NOMO-1 treated with DMSO at 0.1 percent for 48 hours (cell line): Measurements from ENCODE around the gene HLA-E.
A peak's percentile ranks its signal among the peaks of the same experiment; 100 is the strongest.
"Not testable (repeated sequence)": the region's sequence is repeated elsewhere in the genome, so short reads cannot be mapped to it uniquely, and the experiment has no call there.

ENCODE experiments used
- DNase-seq: peaks from one replicate; lab custom pipeline; 2025; ENCODE audit not compliant: unreplicated experiment; lab: John Stamatoyannopoulos, UW

HLA-E gene

DNA sequence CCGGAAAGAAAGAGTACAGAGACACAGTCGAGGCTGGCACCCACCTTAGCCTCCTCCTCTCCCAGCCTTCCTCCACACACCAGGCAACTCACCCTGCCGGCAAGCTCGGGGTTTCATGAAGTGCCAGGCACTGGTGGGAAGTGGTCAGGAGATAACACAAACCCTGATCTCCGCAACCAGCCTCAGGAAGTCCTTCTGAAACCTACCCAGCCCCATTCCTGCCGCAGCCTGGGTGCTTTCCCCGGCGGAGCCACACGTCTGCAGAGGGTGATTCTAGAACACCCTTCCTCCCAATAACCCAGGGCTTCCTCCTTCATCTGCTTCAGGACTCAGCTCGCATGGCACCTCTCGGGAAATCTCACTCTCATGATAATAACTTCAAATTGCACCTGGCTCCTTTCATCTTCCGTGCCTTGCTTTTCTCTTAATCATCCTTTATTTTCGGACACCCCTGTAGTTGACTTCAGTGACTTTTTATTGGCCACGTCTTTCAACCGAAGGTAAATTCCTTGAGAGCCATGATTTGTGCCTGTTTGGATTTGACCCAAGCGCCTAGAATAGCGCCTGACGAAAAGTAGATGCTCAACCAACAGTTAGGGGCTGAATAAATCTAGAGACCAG lies 8.7 kb upstream of the HLA-E start:
- DNase-seq, result no peak

DNA sequence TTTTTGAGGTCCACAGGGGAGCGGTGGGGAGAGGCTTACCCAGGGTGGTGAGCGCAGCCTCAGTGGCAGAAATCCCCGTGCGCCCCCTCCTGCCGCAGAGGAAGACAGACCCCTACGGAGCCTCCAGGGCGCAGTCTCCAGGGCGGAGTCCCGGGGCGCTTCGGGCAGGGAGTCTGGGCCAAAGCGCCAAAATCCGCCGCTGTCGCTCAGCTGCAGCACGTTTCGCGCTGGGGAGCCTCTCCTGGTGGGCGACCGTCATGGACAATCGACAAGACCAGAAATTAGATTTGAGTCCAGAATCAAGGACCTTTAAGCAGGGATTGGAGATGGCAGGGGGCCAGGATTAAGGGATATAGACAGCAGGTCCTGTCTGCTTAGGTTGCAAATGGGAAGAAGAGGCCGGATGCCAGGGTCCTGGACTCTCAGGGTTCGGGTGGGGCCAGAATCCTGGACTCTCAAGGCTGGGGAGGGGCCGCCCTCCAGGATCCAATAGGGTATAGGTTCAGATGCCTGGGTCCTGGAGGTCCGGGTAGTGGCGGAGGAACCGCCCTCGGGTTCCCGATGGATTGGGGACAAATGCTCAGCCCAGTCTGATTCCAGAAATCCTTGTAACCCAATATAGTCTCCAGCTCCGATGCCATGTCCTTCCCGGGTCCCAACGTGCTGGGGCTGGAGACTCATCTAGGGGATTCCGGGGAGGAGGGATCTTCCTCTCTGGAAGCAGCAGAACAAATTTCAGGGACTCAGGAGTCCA lies 7.9 kb upstream of the HLA-E start:
- DNase-seq, result no peak

DNA sequence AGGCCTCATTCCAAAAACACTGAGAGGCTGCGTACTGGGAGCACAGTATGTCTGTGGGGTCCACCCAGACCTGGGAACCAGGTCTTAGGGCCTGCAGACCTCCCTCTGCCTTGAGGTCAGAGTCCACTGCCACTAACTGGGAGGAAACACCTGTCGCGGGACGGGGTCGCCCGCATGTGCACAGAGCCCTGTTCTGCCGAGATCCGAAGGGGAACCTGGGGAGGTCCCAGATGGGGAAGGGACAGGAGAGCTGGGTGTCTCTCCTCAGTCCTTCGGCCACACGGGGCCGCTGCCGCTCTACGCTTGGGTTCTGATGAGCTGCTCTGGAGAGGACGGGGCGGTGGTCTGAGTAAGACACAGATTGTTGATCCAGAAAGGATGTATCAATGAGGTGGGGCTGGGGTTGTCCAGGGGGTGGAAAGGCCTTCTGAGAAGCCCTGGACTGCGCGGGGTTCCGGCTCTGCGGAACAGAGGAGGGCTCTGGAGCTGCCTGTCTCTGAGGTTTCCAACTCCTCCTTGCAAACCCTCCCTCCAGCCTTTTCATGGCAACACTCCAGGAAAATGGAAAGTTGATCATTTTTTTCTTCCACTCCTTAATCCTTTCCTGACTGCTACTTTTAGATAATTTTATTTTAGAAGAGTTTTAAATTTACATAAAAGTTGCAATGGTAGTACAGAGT lies 7.2 kb upstream of the HLA-E start:
- peak; percentile 76 for DNase-seq

DNA sequence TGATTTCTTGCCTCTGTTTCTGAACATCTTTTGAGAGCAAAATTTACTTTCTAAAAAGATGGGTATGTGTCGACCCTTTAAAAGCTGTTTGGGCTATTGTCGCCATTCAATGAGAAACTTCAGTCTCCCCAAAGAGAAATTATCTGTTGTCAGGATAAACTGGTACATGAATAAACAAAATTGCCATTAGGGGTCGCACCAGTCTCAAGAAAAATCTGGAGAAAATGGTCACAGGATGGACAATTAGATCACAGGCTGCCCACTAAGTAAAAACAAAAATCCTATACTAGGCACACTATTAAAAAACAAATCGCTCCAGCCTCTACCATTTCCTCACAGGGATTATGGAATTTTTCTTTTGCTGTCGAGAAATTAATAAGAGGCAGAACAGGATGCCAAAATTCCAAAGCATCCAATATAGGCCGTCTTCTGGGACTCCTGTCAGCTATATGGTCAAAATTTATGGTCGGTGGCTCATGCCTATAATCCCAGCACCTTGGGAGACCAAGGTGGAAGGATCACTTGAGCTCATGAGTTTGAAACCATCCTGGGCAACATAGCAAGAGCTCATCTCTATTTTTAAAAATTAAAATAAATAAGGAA lies 5.5 kb upstream of the HLA-E start:
- peak; percentile 57 for DNase-seq

DNA sequence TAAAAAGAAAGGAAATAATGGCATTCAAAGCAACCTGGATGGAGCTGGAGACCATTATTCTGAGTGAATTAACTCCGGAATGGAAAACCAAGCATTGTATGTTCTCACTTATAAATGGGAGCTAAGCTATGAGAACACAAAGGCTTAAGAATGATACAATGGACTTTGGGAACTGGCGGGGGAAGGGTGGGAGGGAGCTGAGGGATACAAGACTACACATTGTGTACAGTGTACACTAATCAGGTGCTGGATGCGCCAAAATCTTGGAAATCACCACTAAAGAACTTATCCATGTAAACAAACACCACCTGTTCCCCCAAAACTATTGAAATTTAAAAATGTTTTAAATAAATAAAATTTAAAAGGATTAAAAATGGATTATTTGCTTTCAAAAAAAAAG lies 4.1 kb upstream of the HLA-E start:
- DNase-seq, result no peak

DNA sequence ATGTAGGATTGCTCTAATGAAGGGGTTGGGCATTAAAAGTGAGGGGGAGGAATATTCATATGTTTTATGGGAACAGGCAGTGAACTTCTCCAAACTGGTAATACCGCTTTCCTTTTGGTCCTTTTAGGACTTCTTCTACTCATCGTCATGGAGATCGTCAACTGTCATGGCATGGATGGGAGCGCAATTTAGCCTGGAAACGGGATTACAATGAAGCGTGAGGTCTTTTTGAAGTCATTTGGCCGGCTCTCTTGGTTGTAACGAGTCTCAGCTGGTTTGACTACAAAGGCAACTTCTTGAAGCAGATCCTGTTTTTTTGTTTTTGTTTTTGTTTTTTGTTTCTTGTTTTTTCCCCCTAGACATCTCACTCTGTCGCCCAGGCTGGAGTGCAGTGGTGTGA lies 1.4 kb upstream of the HLA-E start:
- no peak for DNase-seq

DNA sequence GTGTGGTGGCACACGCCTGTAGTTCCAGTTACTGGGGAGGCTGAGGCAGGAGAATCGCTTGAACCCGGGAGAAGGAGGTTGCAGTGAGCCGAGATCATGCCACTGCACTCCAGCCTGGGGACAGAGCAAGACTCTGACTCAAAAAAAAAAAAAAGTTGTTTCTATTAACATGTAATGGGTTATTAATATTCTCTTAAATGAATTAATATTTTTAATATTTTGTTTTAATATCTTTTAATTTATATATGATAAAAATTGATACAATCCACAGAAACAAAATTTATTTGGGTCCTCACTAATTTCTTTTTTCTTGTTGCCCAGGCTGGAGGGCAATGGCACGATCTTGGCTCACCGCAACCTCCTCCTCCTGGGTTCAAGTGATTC lies 620 bp upstream of the HLA-E start:
- DNase-seq, result not testable (repeated sequence)

DNA sequence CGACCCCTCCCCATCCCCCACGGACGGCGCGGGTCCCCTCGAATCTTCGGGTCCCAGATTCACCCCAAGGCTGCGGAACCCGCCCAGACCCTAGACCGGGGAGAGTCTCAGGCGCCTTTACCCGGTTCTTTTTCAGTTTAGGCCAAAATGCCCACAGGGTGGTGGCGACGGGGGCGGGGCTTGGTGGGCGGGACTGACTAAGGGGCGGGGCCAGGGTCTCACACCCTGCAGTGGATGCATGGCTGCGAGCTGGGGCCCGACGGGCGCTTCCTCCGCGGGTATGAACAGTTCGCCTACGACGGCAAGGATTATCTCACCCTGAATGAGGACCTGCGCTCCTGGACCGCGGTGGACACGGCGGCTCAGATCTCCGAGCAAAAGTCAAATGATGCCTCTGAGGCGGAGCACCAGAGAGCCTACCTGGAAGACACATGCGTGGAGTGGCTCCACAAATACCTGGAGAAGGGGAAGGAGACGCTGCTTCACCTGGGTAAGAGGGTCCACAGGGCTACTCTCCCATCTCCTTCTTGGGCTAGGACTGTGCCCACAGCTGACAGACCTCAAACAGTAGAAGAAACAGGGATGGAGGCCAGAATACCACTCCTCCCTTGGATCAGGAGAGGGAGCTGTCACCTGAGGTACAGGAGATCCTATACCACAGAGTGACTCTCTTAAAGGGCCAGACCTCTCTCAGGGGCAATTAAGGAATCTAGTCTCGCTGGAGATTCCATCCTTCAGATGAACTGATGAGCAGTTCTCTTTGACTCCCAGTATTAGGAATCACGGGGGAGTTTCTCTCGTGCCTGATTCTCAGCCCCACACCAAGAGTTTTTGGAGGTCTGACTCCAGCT lies 942 bp downstream of the HLA-E start:
- peak; percentile 36 for DNase-seq

DNA sequence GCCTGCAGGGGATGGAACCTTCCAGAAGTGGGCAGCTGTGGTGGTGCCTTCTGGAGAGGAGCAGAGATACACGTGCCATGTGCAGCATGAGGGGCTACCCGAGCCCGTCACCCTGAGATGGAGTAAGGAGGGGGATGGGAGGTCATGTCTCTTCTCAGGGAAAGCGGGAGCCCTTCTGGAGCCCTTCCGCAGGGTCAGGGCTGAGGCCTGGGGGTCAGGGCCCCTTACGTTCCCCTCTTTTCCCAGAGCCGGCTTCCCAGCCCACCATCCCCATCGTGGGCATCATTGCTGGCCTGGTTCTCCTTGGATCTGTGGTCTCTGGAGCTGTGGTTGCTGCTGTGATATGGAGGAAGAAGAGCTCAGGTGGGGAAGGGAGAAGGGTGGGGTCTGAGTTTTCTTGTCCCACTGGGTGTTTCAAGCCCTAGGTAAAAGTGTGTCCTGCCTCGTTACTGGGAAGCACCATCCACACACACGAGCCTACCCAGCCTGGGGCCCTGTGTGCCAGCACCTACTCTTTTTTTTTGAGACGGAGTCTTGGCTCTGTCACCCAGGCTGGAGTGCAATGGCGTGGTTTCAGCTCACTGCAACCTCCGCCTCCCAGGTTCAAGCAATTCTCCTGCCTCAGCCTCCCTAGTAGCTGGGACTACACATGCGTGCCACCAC lies 2.1 kb downstream of the HLA-E start:
- not testable (repeated sequence) for DNase-seq

DNA sequence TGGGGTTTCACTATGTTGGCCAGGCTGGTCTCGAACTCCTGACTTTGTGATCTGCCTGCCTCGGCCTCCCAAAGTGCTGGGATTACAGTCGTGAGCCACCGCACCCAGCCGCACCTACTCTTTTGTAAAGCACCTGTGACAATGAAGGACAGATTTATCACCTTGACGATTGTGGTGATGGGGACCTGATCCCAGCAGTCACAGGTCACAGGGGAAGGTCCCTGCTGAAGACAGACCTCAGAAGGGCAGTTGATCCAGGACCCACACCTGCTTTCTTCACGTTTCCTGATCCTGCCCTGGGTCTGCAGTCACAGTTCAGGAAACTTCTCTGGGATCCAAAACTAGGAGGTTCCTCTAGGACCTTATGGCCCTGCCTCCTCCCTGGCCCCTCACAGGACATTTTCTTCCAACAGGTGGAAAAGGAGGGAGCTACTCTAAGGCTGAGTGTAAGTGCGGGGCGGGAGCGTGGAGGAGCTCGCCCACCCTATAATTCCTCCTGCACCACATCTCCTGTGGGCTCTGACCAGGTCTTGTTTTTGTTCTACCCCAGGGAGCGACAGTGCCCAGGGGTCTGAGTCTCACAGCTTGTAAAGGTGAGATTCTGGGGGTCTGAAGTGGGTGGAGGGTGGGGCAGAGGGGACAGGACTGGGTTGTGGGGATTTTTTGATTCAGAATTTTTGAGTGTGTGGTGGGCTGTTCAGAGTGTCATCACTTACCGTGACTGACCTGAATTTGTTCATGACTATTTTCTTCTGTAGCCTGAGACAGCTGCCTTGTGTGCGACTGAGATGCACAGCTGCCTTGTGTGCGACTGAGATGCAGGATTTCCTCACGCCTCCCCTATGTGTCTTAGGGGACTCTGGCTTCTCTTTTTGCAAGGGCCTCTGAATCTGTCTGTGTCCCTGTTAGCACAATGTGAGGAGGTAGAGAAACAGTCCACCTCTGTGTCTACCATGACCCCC lies 3.0 kb downstream of the HLA-E start:
- DNase-seq, result no peak

DNA sequence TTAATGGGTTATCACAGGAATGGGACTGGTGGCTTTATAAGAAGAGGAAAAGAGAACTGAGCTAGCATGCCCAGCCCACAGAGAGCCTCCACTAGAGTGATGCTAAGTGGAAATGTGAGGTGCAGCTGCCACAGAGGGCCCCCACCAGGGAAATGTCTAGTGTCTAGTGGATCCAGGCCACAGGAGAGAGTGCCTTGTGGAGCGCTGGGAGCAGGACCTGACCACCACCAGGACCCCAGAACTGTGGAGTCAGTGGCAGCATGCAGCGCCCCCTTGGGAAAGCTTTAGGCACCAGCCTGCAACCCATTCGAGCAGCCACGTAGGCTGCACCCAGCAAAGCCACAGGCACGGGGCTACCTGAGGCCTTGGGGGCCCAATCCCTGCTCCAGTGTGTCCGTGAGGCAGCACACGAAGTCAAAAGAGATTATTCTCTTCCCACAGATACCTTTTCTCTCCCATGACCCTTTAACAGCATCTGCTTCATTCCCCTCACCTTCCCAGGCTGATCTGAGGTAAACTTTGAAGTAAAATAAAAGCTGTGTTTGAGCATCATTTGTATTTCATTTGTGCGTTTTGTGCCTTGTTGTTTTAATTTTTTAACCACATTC lies 4.4 kb downstream of the HLA-E start:
- no peak for DNase-seq

DNA sequence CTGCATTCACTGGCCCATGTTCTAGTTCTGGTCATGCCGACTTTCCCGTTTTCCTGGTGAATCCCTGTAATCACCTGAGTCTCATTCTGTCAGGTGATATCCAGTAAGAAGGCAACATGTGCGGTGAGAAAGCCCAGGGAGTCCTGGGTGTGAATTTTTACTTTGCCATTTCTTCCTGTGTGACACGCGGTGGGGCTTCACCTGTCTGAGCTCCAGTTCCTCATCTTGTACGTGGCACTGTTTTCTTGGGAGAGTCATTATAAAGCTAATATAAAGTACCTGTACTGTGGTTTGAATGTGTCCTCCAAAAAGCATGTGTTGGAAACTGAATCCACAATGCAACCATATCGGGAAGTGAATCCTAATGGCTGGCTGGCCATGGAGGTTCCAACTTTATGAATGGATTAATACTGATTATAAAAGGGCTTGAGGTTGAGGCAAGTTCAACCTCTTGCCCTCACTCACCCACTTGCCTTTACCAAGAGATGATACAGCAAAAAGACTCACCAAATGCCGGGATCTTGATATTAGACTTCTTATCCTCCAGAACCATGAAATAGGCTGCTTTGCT lies 5.1 kb downstream of the HLA-E start:
- no peak for DNase-seq

DNA sequence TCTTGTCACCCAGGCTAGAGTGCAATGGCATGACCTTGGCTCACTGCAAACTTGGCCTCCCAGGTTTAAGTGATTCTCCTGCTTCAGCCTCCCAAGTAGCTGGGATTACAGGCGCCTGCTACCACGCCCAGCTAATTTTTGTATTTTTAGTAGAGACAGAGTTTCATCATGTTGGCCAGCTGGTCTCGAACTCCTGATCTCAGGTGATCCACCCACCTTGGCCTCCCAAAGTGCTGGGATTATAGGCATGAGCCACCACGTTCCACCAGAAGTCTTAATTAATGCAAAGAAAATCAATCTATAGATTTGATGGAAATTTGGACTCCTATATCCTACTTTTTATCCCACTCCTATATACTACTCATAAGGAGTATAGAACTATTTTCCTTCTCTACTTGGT lies 5.8 kb downstream of the HLA-E start:
- DNase-seq, result not testable (repeated sequence)

DNA sequence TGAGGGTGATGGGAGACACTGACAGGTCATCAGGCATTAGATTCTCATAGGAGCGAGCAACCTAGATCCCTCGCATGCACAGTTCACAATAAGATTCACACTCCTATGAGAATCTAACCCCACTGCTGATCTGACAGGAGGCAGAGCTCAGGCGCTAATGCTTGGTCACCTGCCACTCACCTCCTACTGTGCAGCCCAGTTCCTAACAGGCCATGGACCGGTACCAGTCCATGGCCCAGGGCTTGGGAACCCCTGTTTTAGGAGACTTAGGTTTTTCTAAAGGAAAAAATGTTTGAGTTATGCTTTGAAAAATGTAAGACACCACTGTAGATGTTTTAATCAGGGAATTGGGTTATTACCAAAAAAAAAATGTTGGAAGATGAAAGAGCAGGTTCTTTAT lies 6.7 kb downstream of the HLA-E start:
- DNase-seq, result no peak

DNA sequence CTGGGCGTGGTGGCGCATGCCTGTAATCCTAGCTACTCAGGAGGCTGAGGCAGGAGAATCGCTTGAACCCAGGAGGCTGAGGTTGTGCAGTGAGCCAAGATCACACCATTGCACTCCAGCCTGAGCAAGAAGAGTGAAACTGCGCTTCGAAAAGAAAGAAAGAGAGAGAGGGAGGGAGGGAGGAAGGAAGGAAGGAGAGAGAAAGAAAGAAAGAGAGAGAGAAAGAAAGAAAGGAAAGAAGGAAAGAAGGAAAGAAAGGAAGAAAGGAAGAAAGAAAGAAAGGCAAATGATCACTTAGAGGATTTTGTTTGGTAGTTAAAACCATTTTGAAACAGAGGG lies 7.9 kb downstream of the HLA-E start:
- DNase-seq, result not testable (repeated sequence)

DNA sequence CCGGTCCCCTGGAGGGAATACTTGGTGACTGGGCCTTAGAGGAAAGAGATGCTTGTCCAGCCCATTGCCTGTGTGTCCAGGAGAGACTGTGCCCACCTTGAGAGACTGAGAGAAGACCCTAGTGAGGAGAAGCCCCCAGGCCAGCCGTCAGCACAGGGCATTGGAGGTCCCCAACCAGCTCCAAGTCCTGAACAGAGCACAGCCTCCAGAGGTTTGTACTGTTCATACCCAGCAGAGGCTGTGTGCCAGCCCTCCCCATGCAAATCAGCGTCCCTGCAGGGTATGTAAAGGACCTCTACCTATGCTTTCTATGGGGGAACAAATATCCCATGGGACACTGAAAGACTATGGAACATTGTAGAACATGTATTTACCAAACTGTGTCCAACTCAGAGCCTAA lies 8.4 kb downstream of the HLA-E start:
- DNase-seq, result no peak

DNA sequence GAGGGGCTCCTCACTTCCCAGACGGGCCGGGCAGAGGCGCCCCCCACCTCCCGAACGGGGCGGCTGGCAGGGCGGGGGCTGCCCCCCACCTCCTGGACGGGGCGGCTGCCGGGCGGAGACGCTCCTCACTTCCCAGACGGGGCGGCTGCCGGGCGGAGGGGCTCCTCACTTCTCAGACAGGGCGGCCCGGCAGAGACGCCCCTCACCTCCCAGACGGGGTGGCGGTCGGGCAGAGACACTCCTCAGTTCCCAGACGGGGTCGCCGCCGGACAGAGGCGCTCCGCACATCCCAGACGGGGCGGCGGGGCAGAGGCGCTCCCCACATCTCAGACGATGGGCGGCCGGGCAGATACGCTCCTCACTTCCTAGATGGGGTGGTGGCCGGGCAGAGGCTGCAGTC lies 9.4 kb downstream of the HLA-E start:
- DNase-seq, result not testable (repeated sequence)

DNA sequence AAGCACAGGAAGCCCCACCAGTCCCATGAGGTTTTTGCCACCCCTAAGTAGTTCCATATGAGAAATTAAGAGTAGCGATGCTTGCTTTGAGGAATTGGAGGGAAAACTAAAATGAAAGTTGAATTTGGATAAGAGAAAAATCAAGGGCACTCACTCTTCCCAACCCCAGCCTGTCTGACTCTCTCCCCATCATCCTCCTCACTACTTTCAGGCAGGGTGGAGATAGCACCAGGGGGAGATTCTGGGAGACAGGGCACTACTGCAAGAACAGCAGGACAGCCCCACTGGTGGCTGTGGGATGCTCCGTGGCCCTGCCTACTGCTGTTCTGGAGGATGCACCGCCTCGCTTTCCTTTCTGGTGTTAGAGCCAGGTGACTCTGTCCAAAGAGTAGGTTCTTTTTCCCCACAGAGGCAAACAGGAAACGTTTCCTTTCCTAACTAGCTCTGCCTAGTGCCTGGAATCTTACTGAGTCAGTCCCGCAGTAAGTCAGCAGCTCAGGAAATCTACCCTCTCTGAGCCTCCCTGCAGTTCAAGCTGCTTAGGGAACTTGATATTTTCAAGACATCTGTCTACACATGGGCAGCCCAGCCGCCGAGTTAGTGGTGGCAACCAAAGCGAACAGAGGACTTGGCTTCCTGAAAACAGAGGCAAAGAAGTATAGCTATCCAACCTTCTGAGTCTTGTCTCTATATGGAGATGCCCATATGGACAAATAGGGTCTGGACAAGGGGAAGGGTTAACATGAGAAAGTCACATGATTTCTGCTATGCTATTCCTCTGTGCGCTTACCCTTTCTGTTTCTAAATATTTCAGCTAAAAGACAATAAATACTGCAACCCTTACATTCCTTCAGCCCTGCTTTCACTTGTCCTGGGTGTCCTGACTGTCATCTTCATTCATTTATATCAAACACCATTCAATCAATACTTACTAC lies 11.4 kb downstream of the HLA-E start:
- no peak for DNase-seq
